Fibroblast of pulmonary artery (primary cell): Measurements from ENCODE around the gene LTBP3.

Source experiments
- DNase-seq: peaks from one replicate; pipeline ENCODE4 v3.0.0-alpha.2; 2010; ENCODE audit warnings: low read depth
- H3K4me3 ChIP-seq: replicated peaks from 2 replicates; pipeline ENCODE4 v1.5.1; 2011; ENCODE audit warnings: low read depth, mild to moderate bottlenecking, control low read depth, low read length, moderate library complexity
- TF ChIP-seq, protein P1 (sequence below): IDR thresholded peaks from 2 replicates; pipeline ENCODE4 v1.5.1; 2011; ENCODE audit warnings: mild to moderate bottlenecking, control low read depth, low read length, inconsistent platforms; ENCODE audit errors: missing control alignments

Gene LTBP3

DNA sequence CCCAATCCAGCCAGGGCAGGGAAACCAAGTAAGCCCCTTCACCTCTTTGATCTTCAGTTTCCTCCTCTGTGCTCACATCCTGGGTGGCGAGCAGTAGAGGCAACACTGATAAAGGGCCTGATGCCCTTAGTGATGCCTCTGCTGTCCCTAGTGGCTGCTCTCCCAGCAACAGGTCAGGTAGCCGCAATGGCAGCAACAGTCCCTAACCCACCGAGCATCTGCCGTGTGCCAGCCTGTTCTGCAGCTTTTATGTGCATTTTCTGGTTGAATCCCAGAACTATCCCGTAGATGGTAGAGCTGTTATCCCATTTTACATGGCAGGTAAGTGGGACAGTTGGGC lies 28.0 kb downstream of the LTBP3 start:
- TF ChIP-seq, protein P1, sequence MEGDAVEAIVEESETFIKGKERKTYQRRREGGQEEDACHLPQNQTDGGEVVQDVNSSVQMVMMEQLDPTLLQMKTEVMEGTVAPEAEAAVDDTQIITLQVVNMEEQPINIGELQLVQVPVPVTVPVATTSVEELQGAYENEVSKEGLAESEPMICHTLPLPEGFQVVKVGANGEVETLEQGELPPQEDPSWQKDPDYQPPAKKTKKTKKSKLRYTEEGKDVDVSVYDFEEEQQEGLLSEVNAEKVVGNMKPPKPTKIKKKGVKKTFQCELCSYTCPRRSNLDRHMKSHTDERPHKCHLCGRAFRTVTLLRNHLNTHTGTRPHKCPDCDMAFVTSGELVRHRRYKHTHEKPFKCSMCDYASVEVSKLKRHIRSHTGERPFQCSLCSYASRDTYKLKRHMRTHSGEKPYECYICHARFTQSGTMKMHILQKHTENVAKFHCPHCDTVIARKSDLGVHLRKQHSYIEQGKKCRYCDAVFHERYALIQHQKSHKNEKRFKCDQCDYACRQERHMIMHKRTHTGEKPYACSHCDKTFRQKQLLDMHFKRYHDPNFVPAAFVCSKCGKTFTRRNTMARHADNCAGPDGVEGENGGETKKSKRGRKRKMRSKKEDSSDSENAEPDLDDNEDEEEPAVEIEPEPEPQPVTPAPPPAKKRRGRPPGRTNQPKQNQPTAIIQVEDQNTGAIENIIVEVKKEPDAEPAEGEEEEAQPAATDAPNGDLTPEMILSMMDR: peak; percentile 28
- no peak for DNase-seq
- H3K4me3 ChIP-seq: no peak overlapping the region

DNA sequence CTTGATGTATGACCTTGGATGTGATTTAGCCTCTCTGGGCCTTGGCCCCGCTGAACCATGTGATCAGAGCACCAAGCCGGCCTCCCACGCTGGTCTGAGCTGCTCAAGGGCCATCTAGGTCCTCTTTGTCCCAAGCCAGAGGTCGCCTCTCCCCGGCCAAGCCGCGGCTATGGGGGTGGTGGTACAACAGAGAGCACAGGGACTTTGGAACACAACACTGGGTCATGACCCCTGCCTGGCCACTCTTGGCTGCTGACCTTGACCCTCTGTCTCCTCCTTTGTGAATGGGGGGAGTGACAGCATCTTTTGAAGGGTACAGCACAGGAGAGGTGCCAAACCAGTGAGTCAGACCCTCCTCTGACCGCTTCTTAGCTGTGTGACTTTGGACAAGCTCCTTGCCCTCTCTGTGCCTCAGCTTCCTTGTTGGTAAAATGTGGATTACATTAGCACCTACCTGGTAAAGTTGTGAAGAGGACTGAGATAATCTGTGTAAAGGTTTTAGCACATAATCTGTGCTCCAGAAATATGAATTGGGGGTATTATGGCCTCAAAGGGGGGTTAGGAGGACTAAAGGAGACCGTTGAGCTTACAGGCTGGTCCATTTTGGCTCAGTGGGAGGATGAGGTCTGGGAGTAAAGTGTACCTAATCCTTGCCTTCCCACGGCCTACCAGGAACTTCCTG lies 28.5 kb downstream of the LTBP3 start:
- no peak overlapping the region for H3K4me3 ChIP-seq
- TF ChIP-seq, protein P1: no peak
- DNase-seq: no peak

DNA sequence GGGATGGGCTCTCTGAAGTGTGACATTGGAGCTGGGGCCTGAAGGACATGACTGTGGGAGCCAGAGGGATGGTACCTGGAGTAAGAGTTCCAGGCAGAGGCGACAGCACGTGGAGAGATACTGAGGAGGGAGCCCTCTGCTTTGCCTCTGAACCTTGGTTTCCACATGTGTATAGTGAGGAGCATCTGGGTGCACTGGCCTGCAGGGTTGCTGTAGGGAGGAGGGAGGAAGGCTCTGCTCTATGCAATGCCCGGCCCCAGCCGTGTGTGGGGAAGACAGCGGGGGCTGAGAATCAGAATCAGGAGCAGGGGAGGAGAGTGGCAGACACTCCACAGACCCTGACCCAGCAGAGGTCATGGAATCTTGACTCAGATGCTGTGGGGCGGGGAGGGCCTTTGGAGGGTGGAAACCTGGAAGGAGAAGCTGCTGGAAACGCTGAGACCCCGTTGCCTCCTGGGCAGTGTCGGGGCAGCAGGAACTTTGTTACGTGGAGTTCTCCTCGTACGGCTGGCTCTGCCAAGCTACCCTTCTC lies 29.3 kb downstream of the LTBP3 start:
- H3K4me3 ChIP-seq: no peak overlapping the region
- TF ChIP-seq, protein P1: no peak
- no peak for DNase-seq

DNA sequence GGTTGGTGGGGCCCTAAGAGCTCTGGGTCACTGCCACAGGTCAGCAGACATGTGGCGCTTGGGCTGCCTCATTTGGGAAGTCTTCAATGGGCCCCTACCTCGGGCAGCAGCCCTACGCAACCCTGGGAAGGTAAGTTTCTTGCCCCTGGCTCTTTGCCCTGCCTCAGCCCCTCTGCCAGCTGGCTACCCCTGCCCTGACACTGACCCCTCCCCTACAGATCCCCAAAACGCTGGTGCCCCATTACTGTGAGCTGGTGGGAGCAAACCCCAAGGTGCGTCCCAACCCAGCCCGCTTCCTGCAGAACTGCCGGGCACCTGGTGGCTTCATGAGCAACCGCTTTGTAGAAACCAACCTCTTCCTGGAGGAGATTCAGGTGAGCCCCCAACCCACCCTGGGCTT lies 31.4 kb downstream of the LTBP3 start:
- TF ChIP-seq, protein P1: no peak
- no peak overlapping the region for H3K4me3 ChIP-seq
- no peak for DNase-seq

DNA sequence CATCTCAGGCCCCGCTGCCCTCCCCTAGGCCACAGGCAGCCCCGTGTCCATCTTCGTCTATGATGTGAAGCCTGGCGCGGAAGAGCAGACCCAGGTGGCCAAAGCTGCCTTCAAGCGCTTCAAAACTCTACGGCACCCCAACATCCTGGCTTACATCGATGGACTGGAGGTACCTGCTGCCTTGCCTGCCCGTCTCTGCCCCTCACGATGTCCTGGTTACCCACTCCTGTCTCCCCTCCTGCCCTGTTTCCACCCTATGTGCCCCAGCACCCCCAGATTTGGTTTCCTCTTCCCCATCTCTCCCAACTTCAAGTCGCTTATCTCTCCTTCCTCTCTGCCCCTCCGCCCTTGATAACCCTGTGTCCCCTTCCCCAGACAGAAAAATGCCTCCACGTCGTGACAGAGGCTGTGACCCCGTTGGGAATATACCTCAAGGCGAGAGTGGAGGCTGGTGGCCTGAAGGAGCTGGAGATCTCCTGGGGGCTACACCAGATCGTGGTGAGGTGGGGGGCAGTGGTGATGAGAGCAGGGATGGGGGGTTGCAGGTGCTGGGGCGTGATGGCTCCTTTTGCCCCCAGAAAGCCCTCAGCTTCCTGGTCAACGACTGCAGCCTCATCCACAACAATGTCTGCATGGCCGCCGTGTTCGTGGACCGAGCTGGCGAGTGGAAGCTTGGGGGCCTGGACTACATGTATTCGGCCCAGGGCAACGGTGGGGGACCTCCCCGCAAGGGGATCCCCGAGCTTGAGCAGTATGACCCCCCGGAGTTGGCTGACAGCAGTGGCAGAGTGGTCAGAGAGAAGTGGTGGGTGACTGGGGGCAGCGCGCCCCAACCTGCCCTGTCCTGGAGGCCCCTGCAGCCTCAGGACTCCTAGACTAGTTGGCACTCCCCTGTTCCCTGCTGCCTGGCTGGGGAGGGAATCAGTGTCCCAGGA lies 32.3 kb downstream of the LTBP3 start:
- TF ChIP-seq, protein P1: no peak
- no peak for DNase-seq
- H3K4me3 ChIP-seq: peak overlapping the region; percentile 79

DNA sequence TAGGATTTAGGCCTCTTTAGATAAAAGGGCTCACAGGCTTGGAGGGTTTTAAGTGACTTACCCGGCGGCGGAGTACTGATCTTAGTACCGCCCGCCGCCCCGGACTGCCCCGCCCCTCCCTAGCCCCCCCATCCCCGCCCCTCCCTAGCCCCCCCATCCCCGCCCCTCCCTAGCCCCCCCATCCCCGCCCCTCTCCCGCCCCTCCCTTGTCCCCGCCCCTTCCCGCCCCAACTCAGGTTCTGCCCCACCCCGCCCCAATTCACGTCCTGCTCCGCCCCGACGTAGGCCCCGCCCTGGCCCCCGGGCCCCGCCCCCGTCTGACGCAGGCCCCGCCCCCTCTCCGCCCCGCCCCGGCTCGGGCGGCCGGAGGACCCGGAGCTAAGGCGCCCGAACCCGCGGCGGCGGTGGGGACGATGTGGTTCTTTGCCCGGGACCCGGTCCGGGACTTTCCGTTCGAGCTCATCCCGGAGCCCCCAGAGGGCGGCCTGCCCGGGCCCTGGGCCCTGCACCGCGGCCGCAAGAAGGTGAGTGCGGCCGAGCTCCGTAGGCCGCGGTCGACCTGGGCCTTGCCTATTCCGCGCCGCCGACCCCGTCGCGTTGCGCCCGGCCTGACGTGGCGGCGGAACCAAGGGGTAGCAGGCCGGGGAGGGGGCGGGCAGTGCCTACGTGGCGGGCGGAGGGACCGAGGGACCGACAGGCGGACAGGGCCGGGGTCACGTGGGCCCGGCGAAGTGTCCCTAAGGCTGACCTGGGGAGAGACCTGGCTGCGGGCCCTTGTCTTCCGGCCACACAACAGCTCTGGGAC lies 33.2 kb downstream of the LTBP3 start, which contains the start of gene SCYL1:
TSS of gene SCYL1 (plus strand) at position 343 of the 805 bp plus-strand sequence. CDS start at position 414, 71 bp downstream.
- peak; percentile 83 for DNase-seq
- peak within 1 kb of the TSS; percentile 79 for H3K4me3 ChIP-seq
- TF ChIP-seq, protein P1: no peak
